Astrocyte (in vitro differentiated cells and primary cell): ENCODE results near the gene ANO5.

Experiments
- CTCF ChIP-seq: IDR thresholded peaks from 2 replicates; pipeline ENCODE4 v1.5.1; 2011; ENCODE audit warnings: low read depth, mild to moderate bottlenecking, inconsistent platforms, low read length, moderate library complexity; ENCODE audit not compliant: insufficient read depth
- EZH2 ChIP-seq: IDR thresholded peaks from 2 replicates; pipeline ENCODE4 v1.6.1; 2012; ENCODE audit warnings: mild to moderate bottlenecking, low read length, inconsistent platforms; ENCODE audit not compliant: insufficient read depth

- TF ChIP-seq CTCF (no peak), EZH2 (no peak)
Observed at GRCh38 chr11:22193348-22194051, 615 bp downstream of the ANO5 start.
